Activated B cell treated with CpG ODN at 0.5 μM for 24 hours (primary cell): Measurements from ENCODE around the gene WNT2. TPM values are rescaled to one million over a fixed set of nuclear protein-coding genes. Genes with fewer than 3 reads are reported as not detected.

Experiments
- ATAC-seq: fragments of 200-7000 bp; cut with Tn5 transposase; one replicate; pipeline ENCODE4 v1.10.0; 2021; ENCODE audit warnings: low read depth, mild to moderate bottlenecking, moderate library complexity
- CTCF ChIA-PET: fragments of 350-600 bp; sonication (Branson Sonifier 250); formaldehyde crosslinking; loops from one replicate; lab custom pipeline; 2021; ENCODE audit warnings: antibody characterized with exemption; lab: Charles Lee
- POLR2A ChIA-PET: fragments of 350-600 bp; sonication (Branson Sonifier 250); formaldehyde crosslinking; loops from one replicate; lab custom pipeline; 2021; ENCODE audit warnings: antibody characterized with exemption; lab: Charles Lee
- DNase-seq: peaks from one replicate; pipeline ENCODE4 v3.0.0; 2022
- H3K27ac Mint-ChIP-seq: one replicate; pipeline ENCODE4 v1.8.0; 2020; ENCODE audit warnings: mixed read lengths
- H3K27me3 Mint-ChIP-seq: one replicate; pipeline ENCODE4 v1.8.0; 2021; ENCODE audit warnings: mixed read lengths
- H3K36me3 Mint-ChIP-seq: one replicate; pipeline ENCODE4 v1.8.0; 2021; ENCODE audit warnings: low read depth, mixed read lengths
- H3K4me1 Mint-ChIP-seq: one replicate; pipeline ENCODE4 v1.8.0; 2021; ENCODE audit warnings: mixed read lengths
- H3K4me3 Mint-ChIP-seq: one replicate; pipeline ENCODE4 v1.8.0; 2020; ENCODE audit warnings: mild to moderate bottlenecking, mixed read lengths
- H3K9me3 Mint-ChIP-seq: one replicate; pipeline ENCODE4 v1.8.0; 2020; ENCODE audit warnings: mixed read lengths
- intact Hi-C: fragments of 100-400 bp; cut with micrococcal nuclease; formaldehyde crosslinking; loops from one replicate; pipeline ENCODE4 v1.15.1; 2024
- total RNA-seq: library from RNA; stranded (reverse); gene quantifications from 2 replicates; pipeline ENCODE4 v1.2.3, GENCODE V29; 2022
- TF ChIP-seq, protein P1 (sequence below): fragments of 200-600 bp; IDR thresholded peaks from one replicate; pipeline ENCODE4 v1.8.0; 2022; ENCODE audit warnings: antibody characterized with exemption, mild to moderate bottlenecking

WNT2 gene
- total RNA-seq, 1 donor from 2014 or later = not detected

GRCh38 chr7:117277576-117277975 lies 45.3 kb downstream of the WNT2 start:
- DNase-seq (no peak), ATAC-seq (no peak)
- Mint-ChIP-seq H3K27ac (no peak overlapping the region), H3K4me3 (no peak overlapping the region), H3K9me3 (no peaks in the 10 kb centered on the region), H3K36me3 (no peaks in the 10 kb centered on the region), H3K4me1 (no peaks in the 10 kb centered on the region), H3K27me3 (peaks cover 9% of the 10 kb centered on the region)
- TF ChIP-seq, protein P1, sequence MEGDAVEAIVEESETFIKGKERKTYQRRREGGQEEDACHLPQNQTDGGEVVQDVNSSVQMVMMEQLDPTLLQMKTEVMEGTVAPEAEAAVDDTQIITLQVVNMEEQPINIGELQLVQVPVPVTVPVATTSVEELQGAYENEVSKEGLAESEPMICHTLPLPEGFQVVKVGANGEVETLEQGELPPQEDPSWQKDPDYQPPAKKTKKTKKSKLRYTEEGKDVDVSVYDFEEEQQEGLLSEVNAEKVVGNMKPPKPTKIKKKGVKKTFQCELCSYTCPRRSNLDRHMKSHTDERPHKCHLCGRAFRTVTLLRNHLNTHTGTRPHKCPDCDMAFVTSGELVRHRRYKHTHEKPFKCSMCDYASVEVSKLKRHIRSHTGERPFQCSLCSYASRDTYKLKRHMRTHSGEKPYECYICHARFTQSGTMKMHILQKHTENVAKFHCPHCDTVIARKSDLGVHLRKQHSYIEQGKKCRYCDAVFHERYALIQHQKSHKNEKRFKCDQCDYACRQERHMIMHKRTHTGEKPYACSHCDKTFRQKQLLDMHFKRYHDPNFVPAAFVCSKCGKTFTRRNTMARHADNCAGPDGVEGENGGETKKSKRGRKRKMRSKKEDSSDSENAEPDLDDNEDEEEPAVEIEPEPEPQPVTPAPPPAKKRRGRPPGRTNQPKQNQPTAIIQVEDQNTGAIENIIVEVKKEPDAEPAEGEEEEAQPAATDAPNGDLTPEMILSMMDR = no peak
- CTCF ChIA-PET = no interaction called here
- POLR2A ChIA-PET = no interaction called here
- intact Hi-C loops = no loop called here

- Mint-ChIP-seq H3K36me3 (no peaks in the 10 kb centered on the region), H3K4me3 (no peak overlapping the region), H3K9me3 (no peaks in the 10 kb centered on the region), H3K27me3 (peaks cover 16% of the 10 kb centered on the region), H3K4me1 (no peaks in the 10 kb centered on the region), H3K27ac (no peak overlapping the region)
- ATAC-seq (no peak), DNase-seq (no peak)
- POLR2A ChIA-PET = no interaction called here
- TF ChIP-seq, protein P1 = no peak
- intact Hi-C loops = no loop called here
- CTCF ChIA-PET = no interaction called here
These were observed 47.9 kb downstream of the WNT2 start for GRCh38 chr7:117274951-117275350.

GRCh38 chr7:117273814-117274225 lies 49.0 kb downstream of the WNT2 start:
- Mint-ChIP-seq H3K4me1 (no peaks in the 10 kb centered on the region), H3K36me3 (no peaks in the 10 kb centered on the region), H3K27ac (no peak overlapping the region), H3K4me3 (no peak overlapping the region), H3K27me3 (peaks cover 14% of the 10 kb centered on the region), H3K9me3 (no peaks in the 10 kb centered on the region)
- ATAC-seq (no peak), DNase-seq (no peak)
- CTCF ChIA-PET = no interaction called here
- POLR2A ChIA-PET = no interaction called here
- intact Hi-C loops = no loop called here
- TF ChIP-seq, protein P1 = no peak

DNA sequence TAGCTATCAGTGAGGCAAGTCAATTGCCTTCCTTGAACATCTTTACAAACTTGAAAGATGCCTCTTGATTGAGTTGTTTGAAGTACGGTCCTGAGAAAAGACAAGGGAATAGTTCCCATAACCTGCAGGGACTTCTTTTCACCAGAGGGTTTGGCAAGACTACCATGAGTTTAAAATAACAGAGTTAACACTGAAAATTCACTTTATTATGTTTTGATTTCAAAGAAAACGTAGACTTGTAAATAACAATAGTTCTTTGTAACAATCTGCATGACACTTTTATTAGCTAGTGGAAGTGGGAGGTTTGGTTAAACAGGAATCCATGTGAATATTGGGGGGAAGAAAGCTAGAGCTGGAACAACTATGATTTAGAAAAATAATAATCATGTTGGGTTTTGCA lies 49.5 kb downstream of the WNT2 start:
- Mint-ChIP-seq H3K9me3 (no peaks in the 10 kb centered on the region), H3K27ac (no peak overlapping the region), H3K27me3 (peaks cover 14% of the 10 kb centered on the region), H3K4me3 (no peak overlapping the region), H3K4me1 (no peaks in the 10 kb centered on the region), H3K36me3 (no peaks in the 10 kb centered on the region)
- POLR2A ChIA-PET = no interaction called here
- TF ChIP-seq, protein P1 = no peak
- ATAC-seq (no peak), DNase-seq (no peak)
- CTCF ChIA-PET = no interaction called here
- intact Hi-C loops = no loop called here

- TF ChIP-seq, protein P1 = no peak
- Mint-ChIP-seq H3K27me3 (peaks cover 14% of the 10 kb centered on the region), H3K4me3 (no peak overlapping the region), H3K27ac (no peak overlapping the region), H3K36me3 (no peaks in the 10 kb centered on the region), H3K4me1 (no peaks in the 10 kb centered on the region), H3K9me3 (no peaks in the 10 kb centered on the region)
- no peak for DNase-seq
- CTCF ChIA-PET = no interaction called here
- intact Hi-C loops = no loop called here
- no peak for ATAC-seq
- POLR2A ChIA-PET = no interaction called here
These were observed 50.7 kb downstream of the WNT2 start for GRCh38 chr7:117272017-117272759.
